Astrocyte of the spinal cord (primary cell): ENCODE measurements around the gene SUB1.
"Not testable (repeated sequence)": the region's sequence is repeated elsewhere in the genome, so short reads cannot be mapped to it uniquely, and the experiment has no call there.

Experiments used
- DNase-seq: peaks from one replicate; pipeline ENCODE4 v3.0.0; 2011; ENCODE audit warnings: low read depth, low spot score
- H3K4me3 ChIP-seq: 2 replicates; pipeline ENCODE4 v1.5.1; 2011; ENCODE audit warnings: low read depth, mild to moderate bottlenecking, low read length, moderate library complexity
- in situ Hi-C: cut with HindIII; loops from 2 replicates; pipeline ENCODE4 v1.10.0; 2017; ENCODE audit warnings: low sequenced_read_pairs
- TF ChIP-seq, protein P1 (sequence below): IDR thresholded peaks from 2 replicates; pipeline ENCODE4 v1.5.1; 2012; ENCODE audit warnings: low read depth, mild to moderate bottlenecking, low read length, inconsistent platforms

Gene SUB1

DNA sequence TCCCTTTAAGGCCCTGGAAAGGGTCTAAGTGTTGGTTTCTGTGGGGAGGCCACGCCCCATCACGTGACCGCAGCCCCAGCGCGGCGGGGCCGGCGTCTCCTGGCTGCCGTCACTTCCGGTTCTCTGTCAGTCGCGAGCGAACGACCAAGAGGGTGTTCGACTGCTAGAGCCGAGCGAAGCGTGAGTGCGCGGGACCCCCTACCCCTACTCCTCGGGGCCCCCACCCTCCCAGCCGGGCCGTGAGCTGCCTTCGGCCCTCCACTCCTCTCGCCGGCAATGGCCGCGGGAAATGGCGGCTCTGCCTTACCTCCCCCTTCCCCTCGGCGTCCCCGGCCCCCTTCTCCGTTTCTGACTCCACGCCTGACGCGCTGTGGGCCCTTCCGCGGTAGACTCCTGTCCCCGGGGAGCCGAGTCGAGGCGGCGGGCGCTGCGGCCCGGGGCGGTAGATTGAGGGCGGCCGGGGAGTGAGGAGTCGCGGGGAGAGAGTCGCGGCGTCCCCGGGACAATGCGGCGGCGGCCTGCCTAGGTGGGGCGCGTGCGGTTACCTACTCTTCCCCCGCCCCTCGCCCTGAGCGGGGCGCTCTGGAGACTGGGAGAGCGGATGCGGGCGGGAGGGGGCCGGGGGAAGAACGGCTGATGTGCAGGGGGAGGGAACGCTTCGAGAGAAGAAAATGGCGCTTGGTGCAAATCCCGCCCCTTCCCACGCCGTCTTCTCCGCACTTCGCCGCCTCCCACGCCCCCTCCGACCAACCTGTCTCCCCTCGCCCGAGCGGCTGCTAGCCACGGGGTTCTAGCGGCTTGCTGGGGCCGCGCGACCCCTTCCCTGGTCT lies at the start of gene SUB1:
Gene SUB1 (plus strand): TSS at position 112 of the 830 bp plus-strand sequence. CDS start 2,956 bp downstream, outside the sequence.
- TF ChIP-seq, protein P1, sequence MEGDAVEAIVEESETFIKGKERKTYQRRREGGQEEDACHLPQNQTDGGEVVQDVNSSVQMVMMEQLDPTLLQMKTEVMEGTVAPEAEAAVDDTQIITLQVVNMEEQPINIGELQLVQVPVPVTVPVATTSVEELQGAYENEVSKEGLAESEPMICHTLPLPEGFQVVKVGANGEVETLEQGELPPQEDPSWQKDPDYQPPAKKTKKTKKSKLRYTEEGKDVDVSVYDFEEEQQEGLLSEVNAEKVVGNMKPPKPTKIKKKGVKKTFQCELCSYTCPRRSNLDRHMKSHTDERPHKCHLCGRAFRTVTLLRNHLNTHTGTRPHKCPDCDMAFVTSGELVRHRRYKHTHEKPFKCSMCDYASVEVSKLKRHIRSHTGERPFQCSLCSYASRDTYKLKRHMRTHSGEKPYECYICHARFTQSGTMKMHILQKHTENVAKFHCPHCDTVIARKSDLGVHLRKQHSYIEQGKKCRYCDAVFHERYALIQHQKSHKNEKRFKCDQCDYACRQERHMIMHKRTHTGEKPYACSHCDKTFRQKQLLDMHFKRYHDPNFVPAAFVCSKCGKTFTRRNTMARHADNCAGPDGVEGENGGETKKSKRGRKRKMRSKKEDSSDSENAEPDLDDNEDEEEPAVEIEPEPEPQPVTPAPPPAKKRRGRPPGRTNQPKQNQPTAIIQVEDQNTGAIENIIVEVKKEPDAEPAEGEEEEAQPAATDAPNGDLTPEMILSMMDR = peak; percentile 2
- in situ Hi-C loops = no loop called here
- peak within 1 kb of the TSS; percentile 85 for H3K4me3 ChIP-seq
- peak; percentile 93 for DNase-seq

DNA sequence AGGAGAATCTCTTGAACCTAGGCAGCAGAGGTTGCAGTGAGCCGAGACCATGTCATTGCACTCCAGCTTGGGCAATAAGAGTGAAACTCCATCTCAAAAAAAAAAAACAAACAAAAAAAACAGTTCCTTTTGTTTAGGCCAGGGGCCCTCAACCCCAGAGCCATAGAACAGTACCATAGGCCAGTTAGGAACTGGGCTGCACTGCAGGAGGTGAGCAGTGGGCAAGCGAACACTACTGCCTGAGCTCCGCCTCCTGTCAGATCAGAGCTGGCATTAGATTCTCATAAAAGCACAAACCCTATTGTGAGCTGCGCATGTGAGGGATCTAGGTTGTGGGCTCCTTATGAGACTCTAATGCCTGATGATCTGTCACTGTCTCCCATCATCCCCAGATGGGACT lies 49.1 kb upstream of the SUB1 start:
- TF ChIP-seq, protein P1 = no peak
- in situ Hi-C loops = no loop called here
- no peak for DNase-seq
- no peak overlapping the region for H3K4me3 ChIP-seq

DNA sequence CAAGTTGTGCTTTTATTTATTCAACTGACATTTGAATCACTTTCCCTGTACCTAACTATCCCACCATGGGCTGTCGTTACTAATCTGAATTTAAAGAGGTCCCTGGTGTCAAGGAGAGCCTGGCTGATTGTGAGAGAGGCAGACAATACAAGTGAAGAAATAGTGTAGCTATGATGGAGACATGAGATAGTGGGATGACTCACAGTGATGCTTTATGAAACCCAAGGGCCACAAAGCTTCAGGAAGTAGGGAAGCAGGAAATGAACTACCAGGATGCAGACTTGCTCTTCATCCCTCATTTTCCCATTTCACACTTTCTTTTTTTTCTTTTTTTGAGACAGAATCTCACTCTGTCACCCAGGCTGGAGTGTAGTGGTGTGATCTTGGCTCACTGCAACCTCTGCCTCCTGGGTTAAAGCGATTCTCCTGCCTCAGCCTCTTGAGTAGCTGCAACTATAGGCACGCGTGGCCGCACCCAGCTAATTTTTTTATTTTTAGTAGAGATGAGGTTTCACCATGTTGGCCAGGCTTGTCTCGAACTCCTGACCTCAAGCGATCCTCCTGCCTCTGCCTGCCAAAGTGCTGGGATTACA lies 47.8 kb upstream of the SUB1 start:
- H3K4me3 ChIP-seq, in situ Hi-C loops: not testable (repeated sequence)
- DNase-seq = peak; percentile 23

DNA sequence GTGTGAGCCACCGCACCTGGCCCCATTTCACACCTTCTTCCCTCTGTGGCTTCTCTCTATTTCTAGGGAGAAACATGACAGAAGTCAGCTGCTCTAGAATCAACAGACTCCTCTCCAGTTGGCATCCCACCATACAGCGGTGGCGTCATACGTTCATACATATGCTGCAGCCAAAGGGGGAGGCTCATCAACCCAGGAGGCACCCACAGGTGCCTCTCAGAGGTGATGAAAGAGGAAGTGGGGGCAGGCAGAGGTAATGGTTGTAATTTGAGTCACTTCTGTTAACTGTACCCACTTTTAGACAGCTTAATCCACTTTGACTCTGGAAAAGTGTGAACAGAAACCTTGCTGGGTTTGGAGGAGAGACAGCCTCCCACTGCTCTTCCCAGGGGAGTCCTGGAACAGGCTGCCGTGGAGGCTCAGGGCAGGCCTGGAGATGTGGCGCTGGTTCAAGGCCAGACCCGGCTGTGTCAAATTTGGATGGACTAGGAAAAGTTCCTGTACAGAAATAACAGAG lies 47.3 kb upstream of the SUB1 start:
- in situ Hi-C loops = no loop called here
- no peak overlapping the region for H3K4me3 ChIP-seq
- no peak for DNase-seq
- TF ChIP-seq, protein P1 = no peak

DNA sequence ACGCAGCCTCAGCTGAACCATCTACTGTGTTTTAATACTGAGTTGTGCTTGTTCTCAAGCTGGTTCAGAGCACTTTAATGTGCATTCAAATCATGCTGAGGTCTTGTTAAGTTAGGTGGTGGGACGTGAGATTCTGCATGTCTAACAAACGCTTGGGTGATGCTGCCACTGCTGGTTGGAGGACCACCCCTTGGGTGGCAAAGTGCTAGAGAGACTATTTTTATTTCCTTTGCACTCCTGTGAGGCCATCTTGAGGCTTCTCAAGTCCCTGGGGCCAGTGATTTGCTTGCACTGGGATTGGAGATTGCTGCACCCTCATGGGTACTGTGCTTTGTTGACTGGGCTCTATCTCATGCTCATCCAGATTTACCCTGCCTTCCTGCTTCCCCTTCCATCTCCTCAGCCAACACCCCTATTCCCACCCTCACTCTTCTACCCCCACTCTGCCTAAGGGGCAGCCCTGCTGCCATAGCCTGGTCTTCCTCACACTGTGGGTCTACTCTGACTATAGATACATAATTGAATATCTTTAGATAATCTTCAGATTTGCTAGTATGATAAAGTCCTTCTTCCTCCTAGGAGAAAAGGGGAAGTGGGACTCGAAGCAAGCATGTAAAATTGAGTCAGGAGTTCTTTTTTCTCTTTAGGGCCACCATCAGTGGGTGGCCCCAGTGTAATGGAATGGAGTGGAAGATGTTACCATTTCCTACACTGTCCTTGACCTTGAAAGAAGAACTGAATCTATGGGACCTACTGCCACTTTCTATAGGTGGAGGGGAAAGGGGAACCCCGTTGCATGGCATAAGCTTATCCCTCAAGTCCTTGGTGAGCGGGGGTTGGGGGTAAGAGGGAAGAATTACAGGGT lies 45.1 kb upstream of the SUB1 start:
- TF ChIP-seq, protein P1 = no peak
- in situ Hi-C loops = no loop called here
- no peak overlapping the region for H3K4me3 ChIP-seq
- no peak for DNase-seq

DNA sequence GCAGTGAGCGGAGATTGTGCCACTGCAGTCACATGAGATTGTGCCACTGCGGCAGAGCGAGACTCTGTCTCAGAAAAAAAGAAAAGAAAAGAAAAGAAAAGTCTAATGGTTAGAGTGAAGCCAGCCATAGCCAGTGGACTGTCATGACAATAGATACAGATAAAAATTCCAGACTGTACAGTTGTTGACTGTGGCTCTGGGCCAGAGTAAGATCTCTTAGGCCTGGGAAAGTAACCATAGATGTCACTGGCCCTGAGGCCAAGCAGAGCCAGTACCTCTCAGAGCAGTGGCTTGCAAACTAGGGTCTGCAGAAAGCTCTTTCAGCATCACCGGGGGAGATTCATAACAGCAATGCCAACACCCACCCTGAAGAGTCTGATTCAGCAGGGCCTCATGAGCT lies 44.1 kb upstream of the SUB1 start:
- in situ Hi-C loops = no loop called here
- H3K4me3 ChIP-seq = no peak overlapping the region
- TF ChIP-seq, protein P1 = no peak
- DNase-seq = no peak
